A549 (cell line): ENCODE data around the gene CHCT1.
A peak's percentile ranks its signal among the peaks of the same experiment; 100 is the strongest.

Source experiments
- CBX8 ChIP-seq: fragments of 200-600 bp; sonication (generic); IDR thresholded peaks from 2 replicates; pipeline ENCODE4 v1.6.1; 2016
- CHD2 ChIP-seq: fragments of 150-350 bp; IDR thresholded peaks from 2 replicates; pipeline ENCODE4 v1.6.1; 2014; ENCODE audit warnings: low read length; ENCODE audit not compliant: partially characterized antibody
- ELK1 ChIP-seq: fragments of 150-350 bp; IDR thresholded peaks from 2 replicates; pipeline ENCODE4 v1.6.1; 2014; ENCODE audit warnings: low read depth, mild to moderate bottlenecking, low read length
- EP300 ChIP-seq, 2 experiments: fragments of >200 bp; sonication (Bioruptor Twin); formaldehyde crosslinking; IDR thresholded peaks; 2 replicates in 1 of 2; 3 replicates in 1 of 2; pipeline ENCODE4 v1.6.1; 2016 to 2017
- FOSL2 ChIP-seq, 2 experiments: fragments of 450-650 bp in 1 of 2; fragments of >200 bp in 1 of 2; sonication (Bioruptor Twin) in 1 of 2; formaldehyde crosslinking; IDR thresholded peaks; 2 replicates each; pipeline versions ENCODE4 v1.5.0 to v1.6.1; 2016 to 2020; ENCODE audit warnings: mild to moderate bottlenecking in 1 of 2, moderate library complexity in 1 of 2
- JUNB ChIP-seq: fragments of >200 bp; sonication (Bioruptor Twin); formaldehyde crosslinking; IDR thresholded peaks from 2 replicates; pipeline ENCODE4 v1.6.1; 2016
- MAFK ChIP-seq: fragments of 450-650 bp; IDR thresholded peaks from 2 replicates; pipeline ENCODE4 v1.6.1; 2014; ENCODE audit not compliant: partially characterized antibody
- MAX ChIP-seq: IDR thresholded peaks from 2 replicates; pipeline ENCODE4 v1.6.1; 2012
- NR3C1 ChIP-seq: fragments of >200 bp; sonication (Bioruptor Twin); formaldehyde crosslinking; IDR thresholded peaks from 3 replicates; pipeline ENCODE4 v1.6.1; 2017
- POLR2A ChIP-seq: IDR thresholded peaks from 2 replicates; pipeline ENCODE4 v1.6.1; 2012; ENCODE audit warnings: mild to moderate bottlenecking, low read length
- RAD21 ChIP-seq, 2 experiments: fragments of >200 bp in 1 of 2; sonication (Bioruptor Twin) in 1 of 2; formaldehyde crosslinking in 1 of 2; IDR thresholded peaks in 1 of 2; conservative IDR thresholded peaks in 1 of 2; 2 replicates in 1 of 2; 3 replicates in 1 of 2; pipeline ENCODE4 v1.6.1; 2012 to 2018; ENCODE audit warnings: inconsistent platforms in 1 of 2
- TF ChIP-seq, protein P1 (sequence below): fragments of >200 bp; sonication (Bioruptor Twin); formaldehyde crosslinking; IDR thresholded peaks from 3 replicates; pipeline ENCODE4 v1.5.1; 2016
- TF ChIP-seq, protein P2 (sequence below): fragments of 200-600 bp; sonication (generic); IDR thresholded peaks from 2 replicates; pipeline ENCODE4 v1.6.1; 2016; ENCODE audit warnings: antibody characterized with exemption, mild to moderate bottlenecking, moderate library complexity

- TF ChIP-seq, protein P1, sequence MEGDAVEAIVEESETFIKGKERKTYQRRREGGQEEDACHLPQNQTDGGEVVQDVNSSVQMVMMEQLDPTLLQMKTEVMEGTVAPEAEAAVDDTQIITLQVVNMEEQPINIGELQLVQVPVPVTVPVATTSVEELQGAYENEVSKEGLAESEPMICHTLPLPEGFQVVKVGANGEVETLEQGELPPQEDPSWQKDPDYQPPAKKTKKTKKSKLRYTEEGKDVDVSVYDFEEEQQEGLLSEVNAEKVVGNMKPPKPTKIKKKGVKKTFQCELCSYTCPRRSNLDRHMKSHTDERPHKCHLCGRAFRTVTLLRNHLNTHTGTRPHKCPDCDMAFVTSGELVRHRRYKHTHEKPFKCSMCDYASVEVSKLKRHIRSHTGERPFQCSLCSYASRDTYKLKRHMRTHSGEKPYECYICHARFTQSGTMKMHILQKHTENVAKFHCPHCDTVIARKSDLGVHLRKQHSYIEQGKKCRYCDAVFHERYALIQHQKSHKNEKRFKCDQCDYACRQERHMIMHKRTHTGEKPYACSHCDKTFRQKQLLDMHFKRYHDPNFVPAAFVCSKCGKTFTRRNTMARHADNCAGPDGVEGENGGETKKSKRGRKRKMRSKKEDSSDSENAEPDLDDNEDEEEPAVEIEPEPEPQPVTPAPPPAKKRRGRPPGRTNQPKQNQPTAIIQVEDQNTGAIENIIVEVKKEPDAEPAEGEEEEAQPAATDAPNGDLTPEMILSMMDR = no peak
- TF ChIP-seq MAX = no peak
- TF ChIP-seq POLR2A = no peak
- TF ChIP-seq ELK1 = no peak
- no peak for TF ChIP-seq RAD21 (conservative IDR thresholded peaks at IDR 0.05 in 1 of 2, IDR thresholded peaks at IDR 0.05 in 1 of 2)
- no peak for TF ChIP-seq MAFK
- TF ChIP-seq, protein P2, sequence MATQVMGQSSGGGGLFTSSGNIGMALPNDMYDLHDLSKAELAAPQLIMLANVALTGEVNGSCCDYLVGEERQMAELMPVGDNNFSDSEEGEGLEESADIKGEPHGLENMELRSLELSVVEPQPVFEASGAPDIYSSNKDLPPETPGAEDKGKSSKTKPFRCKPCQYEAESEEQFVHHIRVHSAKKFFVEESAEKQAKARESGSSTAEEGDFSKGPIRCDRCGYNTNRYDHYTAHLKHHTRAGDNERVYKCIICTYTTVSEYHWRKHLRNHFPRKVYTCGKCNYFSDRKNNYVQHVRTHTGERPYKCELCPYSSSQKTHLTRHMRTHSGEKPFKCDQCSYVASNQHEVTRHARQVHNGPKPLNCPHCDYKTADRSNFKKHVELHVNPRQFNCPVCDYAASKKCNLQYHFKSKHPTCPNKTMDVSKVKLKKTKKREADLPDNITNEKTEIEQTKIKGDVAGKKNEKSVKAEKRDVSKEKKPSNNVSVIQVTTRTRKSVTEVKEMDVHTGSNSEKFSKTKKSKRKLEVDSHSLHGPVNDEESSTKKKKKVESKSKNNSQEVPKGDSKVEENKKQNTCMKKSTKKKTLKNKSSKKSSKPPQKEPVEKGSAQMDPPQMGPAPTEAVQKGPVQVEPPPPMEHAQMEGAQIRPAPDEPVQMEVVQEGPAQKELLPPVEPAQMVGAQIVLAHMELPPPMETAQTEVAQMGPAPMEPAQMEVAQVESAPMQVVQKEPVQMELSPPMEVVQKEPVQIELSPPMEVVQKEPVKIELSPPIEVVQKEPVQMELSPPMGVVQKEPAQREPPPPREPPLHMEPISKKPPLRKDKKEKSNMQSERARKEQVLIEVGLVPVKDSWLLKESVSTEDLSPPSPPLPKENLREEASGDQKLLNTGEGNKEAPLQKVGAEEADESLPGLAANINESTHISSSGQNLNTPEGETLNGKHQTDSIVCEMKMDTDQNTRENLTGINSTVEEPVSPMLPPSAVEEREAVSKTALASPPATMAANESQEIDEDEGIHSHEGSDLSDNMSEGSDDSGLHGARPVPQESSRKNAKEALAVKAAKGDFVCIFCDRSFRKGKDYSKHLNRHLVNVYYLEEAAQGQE = no peak
- TF ChIP-seq CBX8 = no peak
- 0 out of 2 replicates have a peak, but pooled peaks have one; percentile 33 for TF ChIP-seq FOSL2 (IDR thresholded peaks at IDR 0.05)
- peak; percentile 49; the same call in 1 of the 2 replicates for TF ChIP-seq FOSL2 (CRISPR knock-in tag; IDR thresholded peaks at IDR 0.05)
- no peak for TF ChIP-seq CHD2
- TF ChIP-seq NR3C1 = no peak
- 0 out of 2 replicates have a peak, but pooled peaks have one; percentile 27 for TF ChIP-seq JUNB
- no peak for TF ChIP-seq EP300 (IDR thresholded peaks at IDR 0.05)
Measured at GRCh38 chr17:60372790-60373483, 49.4 kb upstream of the CHCT1 start.
